ENCODE measurements around the gene LCLAT1.

- TF ChIP-seq EP300 (IDR thresholded peaks at IDR 0.05) (no peak), CTCF (IDR thresholded peaks at IDR 0.05) (no peak), ATOH8 (CRISPR knock-in tag; IDR thresholded peaks at IDR 0.05; ENCODE audit: low read depth) (no peak), FOSB (CRISPR knock-in tag; IDR thresholded peaks at IDR 0.05) (no peak)
Observed at GRCh38 chr2:30683236-30683956, 236.3 kb downstream of the LCLAT1 start.
